Umbilical cord (tissue), 2 donors: ENCODE measurements around the gene PAQR6. TPM values are rescaled to one million over a fixed set of nuclear protein-coding genes. Genes with fewer than 3 reads are reported as not detected.

Experiments
- DNase-seq: peaks from one replicate; pipeline ENCODE4 v3.0.0-alpha.2; 2015; ENCODE audit warnings: low spot score
- total RNA-seq: library from RNA; depleted of rRNA; stranded (reverse); fragments of >200 nt; gene quantifications from one replicate; pipeline ENCODE4 v1.2.3, GENCODE V29; 2014; ENCODE audit warnings: low replicate concordance; ENCODE audit not compliant: insufficient read depth

PAQR6 gene
- total RNA-seq, 1 donor from 2014 or later = not detected

GRCh38 chr1:156195853-156196252, 52.0 kb downstream of the PAQR6 start:
- DNase-seq = no peak

- no peak for DNase-seq
Observed at GRCh38 chr1:156194300-156194652, 53.6 kb downstream of the PAQR6 start.

- peak; percentile 100 for DNase-seq
Observed at GRCh38 chr1:156193488-156194299, 54.2 kb downstream of the PAQR6 start, which contains the start of gene SLC25A44. SLC25A44 (plus strand) TSS chr1:156194104; CDS start chr1:156199848, 5,744 bp downstream.

Other genes with a start within 250 kb of the PAQR6 start
- gene SSR2, start 227.1 kb downstream of the PAQR6 start, total RNA-seq = 355 TPM
- 5.3 TPM for gene UBQLN4, start 194.3 kb downstream of the PAQR6 start, total RNA-seq
- gene LAMTOR2, start 193.3 kb downstream of the PAQR6 start, total RNA-seq = 17.6 TPM
- gene RAB25, start 186.9 kb downstream of the PAQR6 start, total RNA-seq = 2.2 TPM
- 4.6 TPM for gene MEX3A, start 165.6 kb downstream of the PAQR6 start, total RNA-seq
- 422 TPM for gene LMNA, start 133.3 kb downstream of the PAQR6 start, total RNA-seq
- 11.8 TPM for gene SEMA4A, start 94.5 kb downstream of the PAQR6 start, total RNA-seq
- 3.9 TPM for gene SLC25A44, start 54.0 kb downstream of the PAQR6 start, total RNA-seq
- gene PMF1, start 35.0 kb downstream of the PAQR6 start, total RNA-seq = 19.3 TPM
- not detected for gene BGLAP, start 5.9 kb downstream of the PAQR6 start, total RNA-seq
- gene SMG5, start 34.8 kb upstream of the PAQR6 start, total RNA-seq = 43.3 TPM
- gene TMEM79, start 36.3 kb upstream of the PAQR6 start, total RNA-seq = 3.4 TPM
- gene GLMP, start 47.6 kb upstream of the PAQR6 start, total RNA-seq = 20.7 TPM
- 6.0 TPM for gene VHLL, start 51.3 kb upstream of the PAQR6 start, total RNA-seq
- gene CCT3, start 90.2 kb upstream of the PAQR6 start, total RNA-seq = 240 TPM
- gene TSACC, start 90.5 kb upstream of the PAQR6 start, total RNA-seq = not detected
- gene RHBG, start 121.2 kb upstream of the PAQR6 start, total RNA-seq = not detected